Measurements from ENCODE around the gene MYL12A. TPM values are rescaled to one million over a fixed set of nuclear protein-coding genes. Genes with fewer than 3 reads are reported as not detected.

The MYL12A gene
- total RNA-seq, 1 donor from 2014 or later, result 396 TPM

DNA sequence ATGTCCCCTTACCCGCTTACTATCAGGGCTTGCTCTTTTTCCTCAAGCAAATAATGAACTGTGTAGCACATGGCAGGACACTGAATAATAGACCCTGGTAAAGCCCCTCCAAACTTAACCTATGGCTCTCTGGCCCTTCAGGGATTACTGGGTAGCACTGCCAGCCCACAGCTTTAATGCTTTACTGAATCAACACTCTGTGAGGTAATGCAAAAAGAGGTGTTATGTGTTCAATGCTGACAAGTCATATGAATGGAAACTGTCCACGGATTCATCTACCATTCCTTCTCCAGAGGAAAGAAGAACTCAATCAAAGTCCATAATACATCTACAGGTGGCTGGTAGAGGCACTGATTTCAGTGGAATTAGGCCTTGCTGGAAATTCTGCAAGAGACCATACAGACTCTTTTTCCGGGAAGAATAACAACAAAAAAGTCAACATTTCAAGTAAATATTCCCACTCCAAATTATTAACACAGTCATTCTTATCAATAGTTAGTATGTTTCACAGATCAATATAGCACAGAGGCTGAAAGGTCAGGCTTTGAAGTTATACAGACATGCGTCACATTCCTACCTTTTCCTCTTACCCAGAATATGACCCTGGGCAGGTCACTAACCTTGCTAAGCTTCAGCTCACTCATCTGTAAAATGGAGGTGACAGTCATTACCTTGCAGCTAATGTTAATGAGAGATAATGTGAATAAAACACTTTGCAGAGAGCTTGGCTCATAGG is 14.0 kb upstream of the MYL12A start:
- intact Hi-C loops (cut with micrococcal nuclease), result no loop called here
- no peak overlapping the region for H3K27ac Mint-ChIP-seq
- H3K27me3 Mint-ChIP-seq (ENCODE audit: low read depth), result no peaks in the 10 kb centered on the region
- H3K4me1 Mint-ChIP-seq (ENCODE audit: low read depth), result peaks cover 3% of the 10 kb centered on the region
- H3K36me3 Mint-ChIP-seq (ENCODE audit: low read depth), result no peaks in the 10 kb centered on the region
- DNase-seq (ENCODE audit: low spot score), result no peak
- no peaks in the 10 kb centered on the region for H3K9me3 Mint-ChIP-seq
- no peak overlapping the region for H3K4me3 Mint-ChIP-seq (ENCODE audit: low read depth)

DNA sequence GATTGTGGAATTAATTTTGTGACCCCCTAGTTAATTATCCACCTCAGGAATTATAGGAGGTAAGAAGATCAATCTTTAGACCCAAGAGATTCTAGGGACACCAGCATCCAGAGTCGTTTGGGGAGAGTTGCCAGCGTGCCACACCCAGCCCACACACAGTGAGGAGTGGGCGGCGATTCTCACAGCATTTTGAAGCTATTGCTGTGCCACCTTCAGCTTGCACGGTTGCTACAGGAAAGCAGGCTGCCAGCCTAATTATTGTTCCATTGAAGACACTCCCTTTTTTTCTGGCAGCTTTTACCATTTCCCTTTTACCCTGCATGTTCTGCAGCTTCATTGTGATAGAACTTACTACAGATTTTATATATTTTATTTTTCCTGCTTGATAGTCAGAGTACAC is 13.1 kb upstream of the MYL12A start:
- intact Hi-C loops (cut with micrococcal nuclease), result no loop called here
- no peak for DNase-seq (ENCODE audit: low spot score)
- H3K9me3 Mint-ChIP-seq, result no peaks in the 10 kb centered on the region
- no peak overlapping the region for H3K27ac Mint-ChIP-seq
- no peak overlapping the region for H3K4me3 Mint-ChIP-seq (ENCODE audit: low read depth)
- H3K36me3 Mint-ChIP-seq (ENCODE audit: low read depth), result no peaks in the 10 kb centered on the region
- no peaks in the 10 kb centered on the region for H3K27me3 Mint-ChIP-seq (ENCODE audit: low read depth)
- H3K4me1 Mint-ChIP-seq (ENCODE audit: low read depth), result peaks cover 2% of the 10 kb centered on the region

DNA sequence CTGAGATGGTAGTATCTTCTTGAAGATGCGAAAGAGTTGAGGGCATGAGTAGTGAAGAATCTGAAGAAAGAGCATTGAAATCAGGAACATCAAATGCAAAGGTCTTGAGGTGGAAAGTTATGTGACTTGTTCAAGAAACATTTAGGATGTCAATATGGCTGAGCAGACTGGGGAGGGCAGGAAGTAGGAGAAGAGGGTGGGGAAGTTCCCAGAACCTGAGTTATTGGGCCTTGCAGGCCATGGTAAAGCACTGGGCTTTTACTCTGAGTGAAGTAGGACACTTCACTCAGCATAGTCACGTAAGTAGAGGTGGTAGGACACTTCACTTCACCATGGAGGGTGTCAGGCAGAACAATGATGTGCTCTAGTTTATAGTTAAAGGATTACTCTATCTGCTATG is 11.8 kb upstream of the MYL12A start:
- no peaks in the 10 kb centered on the region for H3K4me1 Mint-ChIP-seq (ENCODE audit: low read depth)
- intact Hi-C loops (cut with micrococcal nuclease), result no loop called here
- H3K4me3 Mint-ChIP-seq (ENCODE audit: low read depth), result no peak overlapping the region
- no peaks in the 10 kb centered on the region for H3K27me3 Mint-ChIP-seq (ENCODE audit: low read depth)
- DNase-seq (ENCODE audit: low spot score), result no peak
- H3K27ac Mint-ChIP-seq, result no peak overlapping the region
- peaks cover 5% of the 10 kb centered on the region for H3K9me3 Mint-ChIP-seq
- H3K36me3 Mint-ChIP-seq (ENCODE audit: low read depth), result peaks cover 5% of the 10 kb centered on the region

DNA sequence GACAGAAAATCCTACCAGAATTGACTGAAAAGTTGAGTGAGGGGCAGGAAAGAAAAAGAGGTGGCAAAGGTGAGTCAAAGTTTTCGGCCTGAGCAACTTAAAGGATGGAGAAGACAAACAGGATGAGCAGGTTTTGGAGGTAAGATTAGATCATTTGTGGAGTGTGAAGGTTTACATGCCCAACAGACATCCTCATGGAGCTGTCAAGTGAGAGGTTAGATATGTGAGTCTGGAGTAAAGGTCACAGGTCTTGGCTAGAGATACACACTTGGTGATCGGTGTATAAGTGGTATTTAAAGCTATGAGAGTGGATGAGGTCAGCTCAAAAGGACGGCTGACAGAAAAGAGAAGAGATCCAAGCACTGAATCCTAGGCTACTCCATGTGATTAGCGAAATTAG is 11.1 kb upstream of the MYL12A start:
- no peak for DNase-seq (ENCODE audit: low spot score)
- H3K4me1 Mint-ChIP-seq (ENCODE audit: low read depth), result no peaks in the 10 kb centered on the region
- intact Hi-C loops (cut with micrococcal nuclease), result no loop called here
- H3K36me3 Mint-ChIP-seq (ENCODE audit: low read depth), result peaks cover 9% of the 10 kb centered on the region
- H3K27ac Mint-ChIP-seq, result no peak overlapping the region
- peaks cover 7% of the 10 kb centered on the region for H3K9me3 Mint-ChIP-seq
- no peaks in the 10 kb centered on the region for H3K27me3 Mint-ChIP-seq (ENCODE audit: low read depth)
- H3K4me3 Mint-ChIP-seq (ENCODE audit: low read depth), result no peak overlapping the region

DNA sequence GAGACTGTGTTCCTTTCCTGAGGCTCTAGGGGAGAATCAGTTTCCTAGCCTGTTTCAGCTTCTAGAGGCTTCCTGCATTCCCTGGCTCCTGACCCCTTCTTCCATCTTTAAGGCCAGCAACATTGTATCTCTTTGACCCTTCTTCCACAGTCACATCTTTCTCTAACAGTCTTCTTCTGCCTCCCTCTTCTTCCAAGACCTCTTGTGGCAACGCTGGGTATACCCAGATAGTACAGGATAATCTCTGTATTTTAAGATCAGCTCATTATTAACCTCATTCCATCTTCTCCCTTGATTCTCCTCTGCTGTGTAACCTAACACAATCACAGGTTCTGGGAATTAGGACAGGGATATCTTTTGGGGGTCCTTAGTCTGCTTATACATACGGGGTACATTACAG is 8.9 kb upstream of the MYL12A start:
- no peaks in the 10 kb centered on the region for H3K27me3 Mint-ChIP-seq (ENCODE audit: low read depth)
- no peak for DNase-seq (ENCODE audit: low spot score)
- peaks cover 25% of the 10 kb centered on the region for H3K36me3 Mint-ChIP-seq (ENCODE audit: low read depth)
- peaks cover 3% of the 10 kb centered on the region for H3K4me1 Mint-ChIP-seq (ENCODE audit: low read depth)
- H3K9me3 Mint-ChIP-seq, result peaks cover 16% of the 10 kb centered on the region
- no peak overlapping the region for H3K27ac Mint-ChIP-seq
- H3K4me3 Mint-ChIP-seq (ENCODE audit: low read depth), result no peak overlapping the region
- intact Hi-C loops (cut with micrococcal nuclease), result no loop called here

DNA sequence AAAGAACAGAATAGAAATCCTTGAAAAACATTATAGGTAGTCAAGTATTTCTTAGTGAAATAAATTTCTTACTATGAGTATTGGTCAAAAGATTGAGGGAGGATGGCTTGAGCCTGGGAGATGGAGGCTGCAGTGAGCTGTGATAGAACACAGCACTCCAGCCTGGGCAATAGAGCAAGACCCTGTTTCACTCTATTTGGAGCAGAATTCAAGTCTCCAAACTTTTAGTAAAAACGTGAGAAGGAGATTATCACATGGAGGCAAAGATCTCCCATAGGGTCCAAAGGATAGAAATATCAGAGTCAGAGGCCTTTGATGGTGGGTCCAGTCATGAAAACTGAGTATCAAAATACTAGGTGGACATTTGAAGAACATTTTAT is 2.4 kb upstream of the MYL12A start:
- H3K36me3 Mint-ChIP-seq (ENCODE audit: low read depth), result peaks cover 47% of the 10 kb centered on the region
- no peaks in the 10 kb centered on the region for H3K27me3 Mint-ChIP-seq (ENCODE audit: low read depth)
- H3K27ac Mint-ChIP-seq, result no peak overlapping the region
- peaks cover 26% of the 10 kb centered on the region for H3K4me1 Mint-ChIP-seq (ENCODE audit: low read depth)
- DNase-seq (ENCODE audit: low spot score), result no peak
- H3K4me3 Mint-ChIP-seq (ENCODE audit: low read depth), result peak overlapping the region; percentile 90
- H3K9me3 Mint-ChIP-seq, result peaks cover 16% of the 10 kb centered on the region
- intact Hi-C loops (cut with micrococcal nuclease), result loop anchor here (5.0 kb wide), 3 partner anchors 263 to 478 kb away; partner anchors contain the start of gene EMILIN2

DNA sequence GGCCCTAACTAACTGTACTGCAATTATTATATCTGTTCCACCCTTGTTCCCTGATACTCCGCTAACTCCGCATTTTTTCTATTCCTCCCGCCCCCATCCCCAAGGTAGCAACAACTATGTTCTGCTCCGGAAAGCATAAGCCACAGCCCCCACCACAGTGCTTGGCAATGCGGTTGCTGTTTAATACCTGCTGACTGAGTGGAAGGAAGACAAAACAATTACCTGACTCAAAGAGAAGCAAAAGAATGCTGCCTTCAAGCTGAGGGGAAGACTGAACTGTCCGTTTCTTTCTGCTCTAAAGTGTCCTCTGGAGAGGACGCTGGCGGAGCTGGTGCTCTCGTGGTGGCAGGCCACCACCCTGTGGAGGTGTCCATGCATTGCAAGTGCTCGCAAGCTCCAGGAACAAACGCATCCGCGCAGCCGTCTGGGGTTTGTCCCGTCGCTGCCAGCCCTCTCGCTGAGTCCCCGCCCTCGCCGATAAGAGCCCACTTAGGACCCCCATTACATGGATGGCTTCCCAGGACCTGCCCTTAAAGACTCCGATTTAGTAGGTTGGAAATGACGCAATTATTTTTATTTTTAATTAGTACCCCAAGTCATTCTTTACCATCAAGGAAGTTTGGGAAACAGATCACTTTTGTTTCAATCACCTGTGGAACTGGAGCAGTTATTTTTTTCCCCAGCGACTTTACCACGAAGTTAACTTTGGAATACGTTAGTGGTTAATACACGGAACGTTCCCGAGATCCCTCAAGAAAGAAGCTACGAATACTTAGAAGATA is 1.6 kb upstream of the MYL12A start:
- no peaks in the 10 kb centered on the region for H3K27me3 Mint-ChIP-seq (ENCODE audit: low read depth)
- DNase-seq (ENCODE audit: low spot score), result peak; percentile 79
- H3K27ac Mint-ChIP-seq, result peak overlapping the region; percentile 92
- intact Hi-C loops (cut with micrococcal nuclease), result loop anchor here (1.0 to 5.0 kb wide), 10 partner anchors 33 to 479 kb away; partner anchors contain the start of genes EMILIN2 and LPIN2
- H3K9me3 Mint-ChIP-seq, result peaks cover 9% of the 10 kb centered on the region
- peak overlapping the region; percentile 90 for H3K4me3 Mint-ChIP-seq (ENCODE audit: low read depth)
- H3K36me3 Mint-ChIP-seq (ENCODE audit: low read depth), result peaks cover 46% of the 10 kb centered on the region
- H3K4me1 Mint-ChIP-seq (ENCODE audit: low read depth), result peaks cover 32% of the 10 kb centered on the region

DNA sequence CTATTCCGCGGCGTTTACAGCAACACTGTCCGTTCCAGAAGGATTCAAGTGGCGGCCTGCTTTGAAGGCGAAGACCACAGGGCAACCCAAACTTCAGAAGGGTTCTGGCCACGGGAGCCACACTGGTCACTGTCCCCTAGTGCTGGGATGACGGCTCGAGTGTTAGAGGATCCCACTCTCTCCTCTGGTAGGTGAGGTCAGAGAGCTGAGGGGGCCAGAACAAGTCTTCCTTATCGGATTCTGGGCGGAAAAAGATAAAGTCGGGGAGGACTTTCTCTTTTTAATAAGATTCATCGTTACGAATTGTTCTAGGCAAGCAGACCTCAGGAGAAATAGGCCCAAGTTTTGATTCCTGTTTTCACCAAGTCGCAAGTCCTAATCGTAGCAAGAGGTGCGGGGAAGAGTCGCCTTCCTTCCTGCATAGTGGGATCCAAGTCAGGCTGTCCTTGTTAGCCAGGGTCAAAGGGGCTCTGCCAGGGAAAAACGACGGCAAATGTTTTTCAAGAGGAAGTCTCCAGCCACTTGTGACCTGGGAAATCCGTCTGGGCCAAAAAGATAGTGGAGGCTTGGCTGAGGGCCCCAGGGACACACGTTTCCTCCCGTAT is 864 bp upstream of the MYL12A start:
- peak overlapping the region; percentile 92 for H3K27ac Mint-ChIP-seq
- peak overlapping the region; percentile 90 for H3K4me3 Mint-ChIP-seq (ENCODE audit: low read depth)
- DNase-seq (ENCODE audit: low spot score), result peak; percentile 21
- H3K9me3 Mint-ChIP-seq, result peaks cover 7% of the 10 kb centered on the region
- no peaks in the 10 kb centered on the region for H3K27me3 Mint-ChIP-seq (ENCODE audit: low read depth)
- peaks cover 43% of the 10 kb centered on the region for H3K36me3 Mint-ChIP-seq (ENCODE audit: low read depth)
- H3K4me1 Mint-ChIP-seq (ENCODE audit: low read depth), result peaks cover 37% of the 10 kb centered on the region
- intact Hi-C loops (cut with micrococcal nuclease), result loop anchor here (1.0 to 5.0 kb wide), 13 partner anchors 16 to 591 kb away; partner anchors contain the start of genes EMILIN2, LPIN2, MYL12B and SMCHD1

DNA sequence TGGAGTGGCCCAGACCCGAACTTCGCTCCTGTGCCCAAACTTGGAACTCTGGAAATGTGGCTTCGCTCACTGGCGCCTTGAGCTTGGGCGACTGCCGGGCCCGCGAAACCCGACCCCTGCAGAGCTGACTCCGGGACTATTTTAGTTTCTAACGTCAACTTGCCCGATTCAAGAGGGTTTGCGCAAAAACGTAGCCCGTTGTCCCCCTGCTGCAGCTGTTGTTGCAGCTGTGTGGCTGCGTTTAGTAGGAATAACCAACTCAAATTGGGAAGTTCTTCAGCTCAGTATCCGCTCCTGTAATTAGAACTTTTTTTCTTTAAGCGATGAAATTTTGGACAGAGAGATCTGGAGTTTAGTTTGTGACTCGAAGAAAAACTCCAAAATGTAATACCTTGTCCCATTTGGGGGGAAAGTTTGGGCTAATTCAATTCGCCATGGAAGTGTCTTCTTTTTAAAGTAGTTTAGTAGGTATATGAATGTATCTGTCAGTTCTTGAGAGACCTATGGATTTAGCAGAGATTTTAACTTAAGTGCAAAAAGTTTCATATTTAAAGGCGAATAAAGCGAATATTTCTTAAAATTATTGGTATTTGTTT is 559 bp downstream of the MYL12A start:
- peaks cover 50% of the 10 kb centered on the region for H3K4me1 Mint-ChIP-seq (ENCODE audit: low read depth)
- H3K4me3 Mint-ChIP-seq (ENCODE audit: low read depth), result peak overlapping the region; percentile 90
- no peaks in the 10 kb centered on the region for H3K9me3 Mint-ChIP-seq
- peaks cover 42% of the 10 kb centered on the region for H3K36me3 Mint-ChIP-seq (ENCODE audit: low read depth)
- H3K27me3 Mint-ChIP-seq (ENCODE audit: low read depth), result no peaks in the 10 kb centered on the region
- DNase-seq (ENCODE audit: low spot score), result no peak
- H3K27ac Mint-ChIP-seq, result peak overlapping the region; percentile 92
- intact Hi-C loops (cut with micrococcal nuclease), result loop anchor here (5.0 kb wide), 3 partner anchors 266 to 481 kb away; partner anchors contain the start of gene EMILIN2

DNA sequence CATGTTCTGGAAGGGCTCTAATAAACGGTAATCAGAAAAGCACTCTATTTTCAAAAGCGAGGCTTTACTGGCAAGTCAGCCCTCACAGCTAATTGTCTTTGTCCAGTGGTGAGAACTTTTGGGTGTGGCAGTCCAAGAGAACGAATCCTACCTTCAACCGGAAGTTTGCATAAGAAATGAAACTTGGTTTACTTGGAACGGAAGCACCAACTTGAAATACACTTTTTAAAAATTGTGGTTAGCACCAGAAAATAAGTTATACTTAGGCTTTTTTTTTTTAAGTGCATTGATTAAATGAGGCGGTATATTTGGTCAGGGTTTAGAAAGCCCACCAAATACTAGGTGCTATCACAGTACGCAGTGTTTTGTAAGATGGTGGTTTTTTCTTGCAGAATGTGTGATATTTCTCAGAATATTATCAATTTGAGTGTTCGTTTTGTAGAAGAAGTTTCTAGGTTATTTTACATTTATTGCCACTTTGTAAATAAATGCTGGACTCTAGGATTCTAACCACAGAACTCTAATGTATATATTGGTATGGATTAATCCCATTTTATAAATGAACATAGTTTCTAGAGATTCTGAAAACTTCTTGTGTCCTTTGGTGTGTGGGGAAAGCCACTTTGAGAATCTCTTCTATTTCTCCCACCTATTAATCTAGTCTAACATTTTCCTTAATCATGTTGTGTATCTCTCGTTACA is 1.2 kb downstream of the MYL12A start:
- peak overlapping the region; percentile 90 for H3K4me3 Mint-ChIP-seq (ENCODE audit: low read depth)
- peak; percentile 40 for DNase-seq (ENCODE audit: low spot score)
- H3K27ac Mint-ChIP-seq, result peak overlapping the region; percentile 92
- H3K4me1 Mint-ChIP-seq (ENCODE audit: low read depth), result peaks cover 52% of the 10 kb centered on the region
- H3K36me3 Mint-ChIP-seq (ENCODE audit: low read depth), result peaks cover 47% of the 10 kb centered on the region
- intact Hi-C loops (cut with micrococcal nuclease), result loop anchor here (5.0 kb wide), 3 partner anchors 267 to 482 kb away; partner anchors contain the start of gene EMILIN2
- H3K27me3 Mint-ChIP-seq (ENCODE audit: low read depth), result no peaks in the 10 kb centered on the region
- H3K9me3 Mint-ChIP-seq, result no peaks in the 10 kb centered on the region

DNA sequence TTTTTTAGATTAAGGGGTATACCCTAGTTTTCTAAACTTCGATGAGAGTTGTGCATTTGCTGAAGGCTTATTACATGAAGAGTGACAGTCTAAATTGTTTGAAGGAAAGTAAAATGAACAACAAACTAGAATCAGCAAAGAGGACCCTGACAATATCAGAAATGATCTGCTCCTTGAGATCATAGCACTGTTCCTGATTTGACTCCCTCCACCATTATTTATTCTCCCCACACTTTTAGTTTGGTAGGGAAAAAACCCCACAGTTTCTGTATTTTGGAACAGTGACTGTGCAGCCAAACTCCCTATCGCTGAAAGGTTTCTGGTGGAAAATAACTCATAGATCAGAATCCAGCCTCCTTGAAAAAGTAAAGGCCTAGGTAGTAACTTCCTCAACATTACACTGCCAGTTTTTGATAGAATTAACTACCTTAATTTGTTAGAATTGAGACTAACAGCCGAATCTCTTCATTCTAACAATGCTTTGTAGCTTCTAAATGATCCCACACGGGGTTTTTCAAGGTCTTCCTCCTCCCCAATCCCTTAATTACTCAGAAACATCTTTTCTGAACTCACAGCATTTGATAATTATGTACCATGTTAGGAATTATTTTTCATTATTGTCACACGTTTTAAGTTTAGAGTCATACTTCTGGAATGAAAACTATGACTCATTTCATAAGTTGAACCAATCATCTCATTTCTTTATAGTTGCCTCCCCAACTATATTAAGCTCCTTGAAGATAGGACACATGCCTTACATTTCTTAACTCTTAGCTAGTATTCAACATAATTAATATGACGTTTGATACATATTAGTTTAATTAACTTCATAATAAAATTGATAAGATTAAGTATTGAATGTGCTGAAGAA is 2.9 kb downstream of the MYL12A start:
- peak overlapping the region; percentile 92 for H3K27ac Mint-ChIP-seq

More for the DNA sequence above, 2.9 kb downstream of the MYL12A start:
- Mint-ChIP-seq H3K36me3 (ENCODE audit: low read depth) (peaks cover 57% of the 10 kb centered on the region), H3K4me3 (ENCODE audit: low read depth) (peak overlapping the region; percentile 86), H3K9me3 (no peaks in the 10 kb centered on the region), H3K27me3 (ENCODE audit: low read depth) (no peaks in the 10 kb centered on the region), H3K4me1 (ENCODE audit: low read depth) (peaks cover 54% of the 10 kb centered on the region)
- intact Hi-C loops (cut with micrococcal nuclease), result loop anchor here (1.0 kb wide), 1 partner anchor 11 kb away; no protein-coding TSS in a partner anchor
- DNase-seq (ENCODE audit: low spot score), result no peak

Data from activated T-helper 2 cell treated with anti-CD3 and anti-CD28 coated beads, Interferon-gamma antibody, Interleukin-2, Interleukin-4, amounts not matched to agents 10 μg/mL and 5 μg/mL and 100 μg/mL, durations not matched to agents 14 hours and 24 hours and 36 hours (primary cell).